Measurements from ENCODE around the gene FRMPD2. TPM values are rescaled to one million over a fixed set of nuclear protein-coding genes. Genes with fewer than 3 reads are reported as not detected.

The FRMPD2 gene
- total and polyA plus RNA-seq, 2 donors (not counting 3 experiments of a cell fraction or from before 2014, with no cell fraction given), result 0.42 TPM; not detected in 1

DNA sequence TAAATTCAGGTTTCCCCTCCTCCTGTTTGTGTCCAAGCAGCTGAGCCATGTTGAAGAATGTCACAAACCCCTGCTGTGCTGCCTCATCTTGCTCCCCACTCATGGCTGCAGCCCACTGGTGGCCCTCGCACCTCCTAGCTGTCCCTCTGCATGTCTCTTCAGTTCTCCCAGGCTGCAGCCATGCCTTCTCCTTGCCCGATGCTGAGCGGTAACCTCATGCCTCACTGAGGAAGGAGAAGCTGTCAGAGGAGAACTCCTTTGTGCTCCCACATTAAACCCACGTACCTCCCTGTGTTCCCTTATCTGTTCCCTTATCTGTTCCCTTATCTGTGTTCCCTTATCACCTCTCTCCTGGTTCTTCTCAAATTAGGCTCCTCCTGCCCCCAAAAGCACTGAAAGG, 10.3 kb upstream of the FRMPD2 start:
- intact Hi-C loops (cut with micrococcal nuclease), result no loop called here
- TF ChIP-seq JUN (IDR thresholded peaks at IDR 0.05; ENCODE audit: borderline replicate concordance, insufficient read depth, insufficient read length, low read depth) (no peak), POLR2AphosphoS5 (IDR thresholded peaks at IDR 0.05; ENCODE audit: insufficient read depth, low read depth, low read length) (no peak), FOS (IDR thresholded peaks at IDR 0.05; ENCODE audit: borderline replicate concordance, insufficient read depth, low read length) (no peak), EZH2 (IDR thresholded peaks at IDR 0.05; ENCODE audit: borderline replicate concordance, low read depth, low read length, severe bottlenecking) (no peak), POLR2A (IDR thresholded peaks at IDR 0.05; ENCODE audit: low read depth, low read length) (no peak), GATA2 (IDR thresholded peaks at IDR 0.05; ENCODE audit: insufficient read depth, insufficient read length, low read depth, low read length) (no peak), MYC (IDR thresholded peaks at IDR 0.05; ENCODE audit: low read depth, low read length) (no peak)
- TF ChIP-seq, protein P1, sequence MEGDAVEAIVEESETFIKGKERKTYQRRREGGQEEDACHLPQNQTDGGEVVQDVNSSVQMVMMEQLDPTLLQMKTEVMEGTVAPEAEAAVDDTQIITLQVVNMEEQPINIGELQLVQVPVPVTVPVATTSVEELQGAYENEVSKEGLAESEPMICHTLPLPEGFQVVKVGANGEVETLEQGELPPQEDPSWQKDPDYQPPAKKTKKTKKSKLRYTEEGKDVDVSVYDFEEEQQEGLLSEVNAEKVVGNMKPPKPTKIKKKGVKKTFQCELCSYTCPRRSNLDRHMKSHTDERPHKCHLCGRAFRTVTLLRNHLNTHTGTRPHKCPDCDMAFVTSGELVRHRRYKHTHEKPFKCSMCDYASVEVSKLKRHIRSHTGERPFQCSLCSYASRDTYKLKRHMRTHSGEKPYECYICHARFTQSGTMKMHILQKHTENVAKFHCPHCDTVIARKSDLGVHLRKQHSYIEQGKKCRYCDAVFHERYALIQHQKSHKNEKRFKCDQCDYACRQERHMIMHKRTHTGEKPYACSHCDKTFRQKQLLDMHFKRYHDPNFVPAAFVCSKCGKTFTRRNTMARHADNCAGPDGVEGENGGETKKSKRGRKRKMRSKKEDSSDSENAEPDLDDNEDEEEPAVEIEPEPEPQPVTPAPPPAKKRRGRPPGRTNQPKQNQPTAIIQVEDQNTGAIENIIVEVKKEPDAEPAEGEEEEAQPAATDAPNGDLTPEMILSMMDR (IDR thresholded peaks at IDR 0.05; ENCODE audit: extremely low read depth in 1 of 2, insufficient read depth in 1 of 2, low read depth in 1 of 2, low read length in 2 of 2), result no peak
- TF ChIP-seq, protein P2, sequence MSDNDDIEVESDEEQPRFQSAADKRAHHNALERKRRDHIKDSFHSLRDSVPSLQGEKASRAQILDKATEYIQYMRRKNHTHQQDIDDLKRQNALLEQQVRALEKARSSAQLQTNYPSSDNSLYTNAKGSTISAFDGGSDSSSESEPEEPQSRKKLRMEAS (IDR thresholded peaks at IDR 0.05; ENCODE audit: insufficient read depth, insufficient read length), result no peak
- Histone ChIP-seq H3K9ac (replicated peaks; ENCODE audit: extremely low read depth, insufficient read depth, low read length) (no peak overlapping the region), H3K27ac (ENCODE audit: insufficient read depth, low read depth, low read length) (no peak overlapping the region), H3K4me3 (replicated peaks in 1 of 3; ENCODE audit: insufficient read depth in 1 of 3, low read depth in 1 of 3, low read length in 3 of 3) (no peak overlapping the region), H2AFZ (ENCODE audit: low read depth, low read length) (no peak overlapping the region), H3K9me1 (replicated peaks; ENCODE audit: control insufficient read depth, extremely low read depth, insufficient read depth, low read length) (no peaks in the 10 kb centered on the region), H4K20me1 (replicated peaks; ENCODE audit: control insufficient read depth, extremely low read depth, insufficient read depth, low read length) (no peaks in the 10 kb centered on the region), H3K79me2 (ENCODE audit: control insufficient read depth, insufficient read depth, low read length) (no peaks in the 10 kb centered on the region), H3K9me3 (replicated peaks; ENCODE audit: control insufficient read depth, insufficient read depth, low read length) (no peaks in the 10 kb centered on the region), H3K36me3 (ENCODE audit: control insufficient read depth in 2 of 2, extremely low read depth in 1 of 2, insufficient read depth in 2 of 2, low read length in 2 of 2) (no peaks in the 10 kb centered on the region), H3K4me1 (ENCODE audit: control insufficient read depth, extremely low read depth, insufficient read depth, low read length) (no peaks in the 10 kb centered on the region), H3K4me2 (ENCODE audit: insufficient read depth, low read length) (no peak overlapping the region), H3K27me3 (ENCODE audit: control insufficient read depth in 2 of 2, insufficient read depth in 2 of 2, low read length in 2 of 2) (peaks cover 5 to 8% of the 10 kb centered on the region in 2 experiments)
- ChIA-PET POLR2A (no interaction called here), CTCF (no interaction called here)
- FAIRE-seq (no peak), DNase-seq (ENCODE audit: low read depth, low spot score) (no peak)
- dilution Hi-C loops (cut with MboI; ENCODE audit: extremely low pct_ligation_motif_present, low sequenced_read_pairs), result no loop called here
- BruUV-seq (replicated peaks), result no TSS peak

Data from endothelial cell of umbilical vein (primary cell).